IgD-negative memory B cell (primary cell): ENCODE results near the gene CYTH3. TPM values are rescaled to one million over a fixed set of nuclear protein-coding genes. Genes with fewer than 3 reads are reported as not detected.

Experiments
- H3K27ac Mint-ChIP-seq, 3 donors: one replicate each; pipeline ENCODE4 v1.8.0; 2020 to 2022; ENCODE audit warnings: mild to moderate bottlenecking in 3 of 3, mixed read lengths in 3 of 3, moderate library complexity in 1 of 3
- H3K27me3 Mint-ChIP-seq: one replicate; pipeline ENCODE4 v1.8.0; 2021; ENCODE audit warnings: mixed read lengths
- H3K36me3 Mint-ChIP-seq: one replicate; pipeline ENCODE4 v1.8.0; 2020; ENCODE audit warnings: mild to moderate bottlenecking, mixed read lengths
- H3K4me1 Mint-ChIP-seq, 3 donors: one replicate each; pipeline ENCODE4 v1.8.0; 2020 to 2022; ENCODE audit warnings: mixed read lengths in 3 of 3, mild to moderate bottlenecking in 1 of 3
- H3K4me3 Mint-ChIP-seq, 4 donors: one replicate each; pipeline ENCODE4 v1.8.0; 2020 to 2022; ENCODE audit warnings: mild to moderate bottlenecking in 4 of 4, mixed read lengths in 4 of 4, moderate library complexity in 3 of 4
- H3K9me3 Mint-ChIP-seq, 3 donors: one replicate each; pipeline ENCODE4 v1.8.0; 2020 to 2021; ENCODE audit warnings: mixed read lengths in 3 of 3, mild to moderate bottlenecking in 1 of 3
- polyA plus RNA-seq: library from polyadenylated mRNA; unstranded; fragments of 300-500 nt; fragmentation: Illumina TruSeq; gene quantifications from one replicate; pipeline ENCODE4 v1.2.3, GENCODE V29; 2021

Gene CYTH3
- polyA plus RNA-seq, 1 donor from 2014 or later = 3.0 TPM

DNA sequence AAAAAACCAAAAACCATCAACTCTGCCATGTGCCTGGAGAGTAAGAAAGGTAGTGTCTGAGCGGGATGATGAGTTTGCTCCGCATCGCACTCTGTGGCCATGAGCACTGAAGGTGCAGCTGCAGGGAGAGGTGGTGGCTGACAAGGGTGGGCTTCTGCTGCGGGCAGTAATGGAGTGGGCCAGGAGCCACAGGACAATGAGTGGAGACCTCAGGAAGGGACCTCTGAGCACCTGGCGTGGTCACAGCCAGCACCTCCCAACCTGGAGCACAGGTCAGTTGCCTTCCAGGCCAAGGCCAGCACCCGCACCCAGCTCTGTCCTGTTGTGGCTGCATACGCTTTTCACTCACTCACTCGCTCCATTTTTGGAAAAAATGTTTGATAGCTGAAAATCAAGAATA is 125.8 kb downstream of the CYTH3 start:
- Mint-ChIP-seq H3K27ac (no peak overlapping the region), H3K36me3 (peaks cover 9% of the 10 kb centered on the region), H3K4me3 (no peak overlapping the region)

DNA sequence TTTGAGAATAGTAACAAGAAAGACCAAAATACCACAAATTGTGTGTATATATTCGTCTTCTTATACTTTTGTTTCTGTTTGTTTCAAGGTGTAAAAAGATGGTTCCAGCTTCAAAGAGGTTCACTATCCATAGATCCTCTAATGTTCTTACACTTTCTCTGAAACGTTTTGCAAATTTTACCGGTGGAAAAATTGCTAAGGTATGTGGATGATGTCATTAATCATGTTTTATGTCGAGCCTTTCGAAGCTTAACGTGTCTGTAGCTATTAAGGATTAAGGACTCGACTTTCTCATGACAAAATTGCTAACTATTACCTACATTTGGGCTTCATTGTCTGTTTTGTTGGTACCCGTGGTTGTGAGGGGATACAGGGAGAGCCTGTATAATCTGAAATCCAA is 128.4 kb downstream of the CYTH3 start:
- peaks cover 0 to 2% (median 0%) of the 10 kb centered on the region in 3 donors for H3K4me1 Mint-ChIP-seq
- peaks cover 11% of the 10 kb centered on the region for H3K36me3 Mint-ChIP-seq
- no peak overlapping the region for H3K27ac Mint-ChIP-seq
- no peaks in the 10 kb centered on the region for H3K9me3 Mint-ChIP-seq
- no peaks in the 10 kb centered on the region for H3K27me3 Mint-ChIP-seq
- no peak overlapping the region for H3K4me3 Mint-ChIP-seq

More for the DNA sequence above, 125.8 kb downstream of the CYTH3 start:
- Mint-ChIP-seq H3K4me1 (no peaks in the 10 kb centered on the region), H3K27me3 (no peaks in the 10 kb centered on the region), H3K9me3 (no peaks in the 10 kb centered on the region)

DNA sequence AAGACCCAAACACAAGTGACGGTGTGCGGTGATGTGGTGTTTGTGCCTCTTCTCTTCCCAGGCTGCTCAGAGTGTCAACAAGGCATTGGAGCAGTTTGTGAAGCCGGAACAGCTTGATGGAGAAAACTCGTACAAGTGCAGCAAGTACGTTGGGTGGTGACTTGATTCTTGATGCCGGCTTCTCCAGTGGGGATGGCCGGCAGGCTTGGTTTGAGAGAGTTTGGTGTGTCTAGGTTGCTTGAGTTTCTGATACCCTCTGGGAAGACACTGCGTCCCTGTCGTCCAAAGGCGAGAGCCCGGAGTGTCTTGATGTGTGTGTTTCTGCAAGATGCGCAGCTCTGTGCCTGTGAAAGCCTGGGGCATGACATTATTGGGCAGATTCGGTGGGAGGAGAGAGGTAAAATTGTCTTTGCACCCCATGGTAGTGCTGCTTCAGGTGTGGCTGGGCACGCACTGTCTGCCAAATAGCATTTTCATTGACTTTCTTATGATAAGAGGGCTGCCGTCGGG is 129.5 kb downstream of the CYTH3 start:
- Mint-ChIP-seq H3K4me3 (no peak overlapping the region), H3K27me3 (no peaks in the 10 kb centered on the region), H3K9me3 (no peaks in the 10 kb centered on the region), H3K36me3 (peaks cover 4% of the 10 kb centered on the region), H3K27ac (peak overlapping the region in 1 of 3 donors; percentile 53), H3K4me1 (peaks cover 0 to 2% (median 0%) of the 10 kb centered on the region in 3 donors)

GRCh38 chr7:6139189-6139996 is 133.0 kb downstream of the CYTH3 start:
- no peak overlapping the region for H3K4me3 Mint-ChIP-seq
- H3K27ac Mint-ChIP-seq = no peak overlapping the region
- H3K27me3 Mint-ChIP-seq = no peaks in the 10 kb centered on the region
- peaks cover 4% of the 10 kb centered on the region for H3K36me3 Mint-ChIP-seq
- H3K4me1 Mint-ChIP-seq = peaks cover 0 to 2% (median 0%) of the 10 kb centered on the region in 3 donors
- H3K9me3 Mint-ChIP-seq = no peaks in the 10 kb centered on the region

GRCh38 chr7:6136475-6136874 is 135.9 kb downstream of the CYTH3 start:
- Mint-ChIP-seq H3K9me3 (no peaks in the 10 kb centered on the region), H3K36me3 (peaks cover 2% of the 10 kb centered on the region), H3K27ac (no peak overlapping the region), H3K27me3 (no peaks in the 10 kb centered on the region), H3K4me3 (no peak overlapping the region), H3K4me1 (peaks cover 0 to 2% (median 0%) of the 10 kb centered on the region in 3 donors)

DNA sequence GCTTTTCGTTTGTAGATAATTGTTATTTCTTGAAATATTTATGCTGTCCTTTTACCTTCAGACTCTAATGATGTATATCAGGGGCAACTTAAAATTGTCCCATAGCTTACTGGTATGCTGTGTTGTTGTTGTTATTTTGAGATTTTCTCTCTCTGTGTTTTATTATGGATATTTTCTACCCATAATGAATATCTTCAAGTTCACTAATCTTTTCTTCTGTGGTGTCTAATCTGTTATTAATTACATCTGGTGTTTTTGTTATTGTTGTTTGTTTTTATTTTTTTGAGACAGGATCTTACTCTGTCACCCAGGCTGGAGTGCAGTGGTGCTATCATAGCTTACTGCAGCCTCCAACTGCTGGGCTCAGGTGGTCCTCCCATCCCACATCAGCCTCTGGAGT is 139.2 kb downstream of the CYTH3 start:
- peaks cover 2% of the 10 kb centered on the region for H3K36me3 Mint-ChIP-seq
- H3K4me1 Mint-ChIP-seq = peaks cover 0 to 3% (median 0%) of the 10 kb centered on the region in 3 donors
- H3K27ac Mint-ChIP-seq = no peak overlapping the region
- H3K27me3 Mint-ChIP-seq = no peaks in the 10 kb centered on the region
- H3K9me3 Mint-ChIP-seq = no peaks in the 10 kb centered on the region
- H3K4me3 Mint-ChIP-seq = no peak overlapping the region

- Mint-ChIP-seq H3K36me3 (peaks cover 7% of the 10 kb centered on the region), H3K4me3 (no peak overlapping the region), H3K9me3 (no peaks in the 10 kb centered on the region), H3K27ac (no peak overlapping the region), H3K27me3 (no peaks in the 10 kb centered on the region), H3K4me1 (peaks cover 0 to 8% (median 4%) of the 10 kb centered on the region in 3 donors)
Observed at GRCh38 chr7:6130007-6130587, 142.3 kb downstream of the CYTH3 start.

DNA sequence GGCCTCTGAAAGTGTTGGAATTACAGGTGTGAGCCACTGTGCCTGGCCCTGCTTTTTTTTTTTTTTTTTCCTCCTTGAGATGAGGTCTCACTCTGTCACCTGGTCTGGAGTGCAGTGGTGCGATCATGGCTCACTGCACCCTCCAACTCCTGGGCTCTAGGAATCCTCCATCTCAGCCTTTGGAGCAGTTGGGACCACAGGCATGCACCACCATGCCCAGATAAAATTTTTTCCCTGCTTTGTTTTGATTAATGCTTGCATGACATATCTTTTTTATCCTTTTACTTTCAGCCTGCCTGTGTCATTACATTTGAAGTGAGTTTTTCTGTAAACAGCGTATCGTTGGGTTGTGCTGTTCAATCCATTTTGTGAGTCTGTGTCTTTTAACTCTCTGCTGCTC is 144.2 kb downstream of the CYTH3 start:
- Mint-ChIP-seq H3K4me1 (peaks cover 0 to 8% (median 4%) of the 10 kb centered on the region in 3 donors), H3K36me3 (peaks cover 10% of the 10 kb centered on the region), H3K27me3 (no peaks in the 10 kb centered on the region), H3K9me3 (no peaks in the 10 kb centered on the region), H3K4me3 (no peak overlapping the region), H3K27ac (no peak overlapping the region)

GRCh38 chr7:6127110-6127490 is 145.3 kb downstream of the CYTH3 start:
- Mint-ChIP-seq H3K27ac (no peak overlapping the region), H3K36me3 (peaks cover 13% of the 10 kb centered on the region), H3K4me3 (no peak overlapping the region), H3K27me3 (no peaks in the 10 kb centered on the region), H3K4me1 (peaks cover 0 to 8% (median 4%) of the 10 kb centered on the region in 3 donors), H3K9me3 (no peaks in the 10 kb centered on the region)

DNA sequence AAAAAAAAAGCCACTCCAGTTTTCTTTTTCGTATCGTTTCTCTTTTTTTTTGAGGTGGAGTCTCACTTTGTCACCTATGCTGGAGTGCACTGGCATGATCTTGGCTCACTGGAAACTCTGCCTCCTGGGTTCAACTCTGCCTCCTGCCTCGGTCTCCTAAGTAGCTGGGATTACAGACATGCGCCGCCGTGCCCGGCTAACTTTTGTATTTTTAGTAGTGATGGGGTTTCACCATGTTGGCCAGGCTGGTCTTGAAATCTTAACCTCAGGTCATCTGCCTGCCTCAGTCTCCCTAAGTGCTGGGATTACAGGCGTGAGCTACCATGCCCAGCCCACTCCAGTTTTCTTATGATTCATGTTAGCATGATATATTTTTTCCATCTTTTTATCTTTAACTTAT is 148.6 kb downstream of the CYTH3 start:
- Mint-ChIP-seq H3K9me3 (peaks cover 2 to 11% (median 5%) of the 10 kb centered on the region in 3 donors), H3K27ac (no peak overlapping the region), H3K27me3 (no peaks in the 10 kb centered on the region), H3K4me1 (peaks cover 0 to 12% (median 8%) of the 10 kb centered on the region in 3 donors), H3K4me3 (no peak overlapping the region), H3K36me3 (peaks cover 35% of the 10 kb centered on the region)

- Mint-ChIP-seq H3K36me3 (peaks cover 36% of the 10 kb centered on the region), H3K4me1 (peaks cover 8 to 12% (median 8%) of the 10 kb centered on the region in 3 donors), H3K27me3 (no peaks in the 10 kb centered on the region), H3K27ac (peak overlapping the region in 1 of 3 donors; percentile 27), H3K4me3 (no peak overlapping the region), H3K9me3 (peaks cover 2 to 11% (median 5%) of the 10 kb centered on the region in 3 donors)
Observed at GRCh38 chr7:6121141-6121540, 151.3 kb downstream of the CYTH3 start.

- Mint-ChIP-seq H3K4me3 (no peak overlapping the region), H3K27ac (no peak overlapping the region)
Observed at GRCh38 chr7:6117533-6117932, 154.9 kb downstream of the CYTH3 start.

DNA sequence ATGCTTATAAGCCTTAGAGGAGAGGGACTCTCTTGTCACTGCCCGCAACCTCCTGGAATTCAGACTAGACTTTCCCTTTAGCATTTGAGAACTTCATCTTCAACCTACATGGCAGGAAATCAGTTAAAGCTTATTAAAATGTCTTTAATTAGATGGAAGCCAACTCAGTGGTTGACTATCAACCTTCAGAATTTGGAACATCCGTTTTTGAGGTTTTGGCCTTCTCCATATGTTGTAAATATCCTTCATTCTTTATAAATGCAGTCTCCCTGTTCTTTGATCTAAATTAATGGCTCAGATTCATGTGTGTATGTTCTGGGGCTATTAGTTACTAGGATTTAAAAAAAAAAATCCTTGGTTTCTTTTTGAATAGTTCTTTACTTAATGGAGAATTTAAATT is 156.2 kb downstream of the CYTH3 start:
- H3K9me3 Mint-ChIP-seq = peaks cover 0 to 3% (median under 1%) of the 10 kb centered on the region in 3 donors
- no peak overlapping the region for H3K4me3 Mint-ChIP-seq
- peaks cover 20% of the 10 kb centered on the region for H3K36me3 Mint-ChIP-seq
- peaks cover 3 to 8% (median 7%) of the 10 kb centered on the region in 3 donors for H3K4me1 Mint-ChIP-seq
- no peaks in the 10 kb centered on the region for H3K27me3 Mint-ChIP-seq
- no peak overlapping the region for H3K27ac Mint-ChIP-seq

More at GRCh38 chr7:6117533-6117932, 154.9 kb downstream of the CYTH3 start:
- Mint-ChIP-seq H3K27me3 (no peaks in the 10 kb centered on the region), H3K9me3 (peaks cover 2 to 11% (median 5%) of the 10 kb centered on the region in 3 donors), H3K4me1 (peaks cover 6 to 8% (median 7%) of the 10 kb centered on the region in 3 donors), H3K36me3 (peaks cover 27% of the 10 kb centered on the region)
